ENCODE measurements around the gene UBE2Q2.

Gene UBE2Q2

DNA sequence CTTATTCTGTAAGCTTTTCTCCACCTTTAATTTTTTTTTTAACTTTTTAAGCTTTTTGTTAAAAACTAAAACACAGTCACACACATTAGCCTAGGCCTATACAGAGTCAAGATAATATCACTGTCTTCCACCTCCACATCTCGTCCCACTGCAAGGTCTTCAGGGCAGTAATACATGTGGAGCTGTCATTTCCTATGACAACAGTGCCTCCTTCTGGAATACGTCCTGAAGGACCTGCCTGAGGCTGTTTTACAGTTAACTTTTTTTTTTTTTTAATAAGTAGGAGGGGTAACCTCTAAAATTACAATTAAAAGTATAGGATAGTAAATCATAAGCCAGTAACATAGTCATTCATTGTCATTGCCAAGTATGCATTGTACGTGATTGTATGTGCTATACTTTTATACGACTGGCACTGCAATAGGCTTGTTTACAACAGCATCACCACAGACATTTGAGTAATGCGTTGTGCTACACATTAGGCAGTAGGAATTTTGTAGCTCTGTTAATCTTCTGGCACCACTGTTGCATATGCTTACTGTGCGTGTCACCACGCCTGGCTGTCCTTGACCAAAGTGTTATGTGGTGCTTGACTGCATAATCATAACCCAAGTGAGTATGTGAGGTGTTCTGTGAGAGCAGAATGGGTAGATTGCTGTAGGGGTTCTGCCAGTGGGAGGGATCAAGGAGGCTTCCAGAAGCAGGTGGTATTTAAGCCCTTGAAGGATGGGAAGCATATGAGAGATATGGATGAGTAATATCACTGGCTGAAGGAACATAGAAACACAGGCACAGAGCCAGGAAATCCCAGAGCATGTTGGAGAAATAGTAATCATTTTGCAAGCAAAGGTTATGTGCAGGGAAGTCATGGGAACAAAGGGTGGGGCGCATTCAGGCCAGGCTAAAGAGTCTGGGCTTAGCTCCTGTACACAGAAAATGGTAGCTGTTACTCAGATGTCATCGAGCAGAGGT, 78.8 kb downstream of the UBE2Q2 start:
- H3K4me3 ChIP-seq (ENCODE audit: low read depth, low read length) = no peak overlapping the region

DNA sequence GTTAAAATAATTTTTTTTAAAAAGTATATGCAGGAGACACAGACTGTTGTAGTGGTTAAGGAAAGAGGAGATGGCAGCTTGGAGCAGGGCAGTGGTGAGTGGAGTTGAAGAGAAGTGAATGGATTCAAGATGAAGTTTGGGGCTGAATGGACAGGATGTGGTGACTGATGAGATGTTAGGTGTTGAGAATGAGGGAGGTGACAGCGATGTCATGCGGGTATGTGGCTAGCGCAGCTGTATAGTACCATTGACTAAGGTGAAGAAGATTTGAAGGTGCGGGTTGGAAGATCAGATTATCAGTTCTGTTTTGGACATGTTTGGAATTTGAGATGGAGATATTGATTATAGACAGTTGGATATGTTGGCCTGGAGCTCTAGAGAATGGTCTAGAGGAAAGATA, 80.5 kb downstream of the UBE2Q2 start:
- no peak overlapping the region for H3K4me3 ChIP-seq (ENCODE audit: low read depth, low read length)

DNA sequence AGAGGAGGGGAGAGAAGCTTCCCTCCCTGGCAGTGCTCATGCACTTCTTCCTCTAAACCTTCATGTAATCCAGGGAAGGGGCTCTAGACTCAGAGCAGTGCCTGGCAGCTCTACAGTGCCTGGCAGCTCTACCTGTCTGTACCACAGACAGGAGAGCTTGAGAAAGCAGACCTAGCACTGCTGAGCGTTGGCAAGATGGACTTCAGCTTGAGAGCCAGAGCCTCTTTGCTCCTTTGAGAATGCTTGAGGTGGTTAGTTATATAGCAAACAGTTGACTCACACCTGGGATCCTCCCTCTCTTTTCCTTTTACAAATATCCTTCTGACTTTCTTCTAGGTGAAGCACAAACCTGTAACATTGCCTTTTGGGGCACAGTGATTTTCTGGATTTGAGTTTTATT, 81.3 kb downstream of the UBE2Q2 start:
- no peak overlapping the region for H3K4me3 ChIP-seq (ENCODE audit: low read depth, low read length)

- no peak overlapping the region for H3K4me3 ChIP-seq (ENCODE audit: low read depth, low read length)
Measured at GRCh38 chr15:75925440-75925839, 82.2 kb downstream of the UBE2Q2 start.

GRCh38 chr15:75926931-75927330, 83.7 kb downstream of the UBE2Q2 start:
- no peak overlapping the region for H3K4me3 ChIP-seq (ENCODE audit: low read depth, low read length)

DNA sequence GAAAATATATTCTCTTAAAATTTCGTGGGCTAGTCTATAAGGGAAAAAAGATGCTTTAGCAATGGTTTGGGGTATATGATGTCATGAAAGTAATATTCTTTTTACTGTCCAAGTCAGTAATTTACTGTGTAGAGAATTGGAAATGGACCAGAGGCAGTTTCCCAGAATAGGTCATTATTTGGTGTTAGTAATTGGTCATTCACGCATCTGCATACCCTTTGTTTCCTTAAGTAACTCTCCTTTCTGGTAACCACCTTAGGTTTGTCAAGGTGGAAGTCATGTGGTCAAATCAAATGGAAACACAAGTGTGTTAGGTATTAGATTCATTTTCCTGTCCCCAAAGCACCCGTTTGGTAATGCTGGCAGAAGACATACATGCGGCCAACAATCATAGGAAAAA, 84.4 kb downstream of the UBE2Q2 start:
- H3K4me3 ChIP-seq (ENCODE audit: low read depth, low read length) = no peak overlapping the region

GRCh38 chr15:75928680-75929608, 85.7 kb downstream of the UBE2Q2 start:
- no peak overlapping the region for H3K4me3 ChIP-seq (ENCODE audit: low read depth, low read length)

GRCh38 chr15:75929799-75930565, 86.7 kb downstream of the UBE2Q2 start:
- no peak overlapping the region for H3K4me3 ChIP-seq (ENCODE audit: low read depth, low read length)

DNA sequence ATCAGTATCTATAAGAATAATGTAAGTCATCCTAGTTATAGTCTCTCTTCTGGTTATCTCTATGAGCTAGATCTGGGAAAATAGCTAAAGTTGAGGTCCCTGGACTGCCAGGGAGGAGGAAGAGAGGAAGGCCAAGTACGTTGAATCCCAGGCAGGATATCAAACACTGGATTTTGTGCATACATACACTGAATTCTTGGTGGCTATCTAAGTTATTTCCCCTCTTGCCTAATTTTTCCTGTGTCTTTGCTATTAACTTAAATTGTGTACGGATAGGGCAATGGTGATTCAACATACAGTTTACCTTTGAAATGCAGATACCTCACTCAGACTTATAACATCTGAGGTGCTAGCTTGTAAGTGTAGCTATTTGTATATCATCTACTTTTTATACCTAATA, 87.6 kb downstream of the UBE2Q2 start:
- no peak overlapping the region for H3K4me3 ChIP-seq (ENCODE audit: low read depth, low read length)

- H3K4me3 ChIP-seq (ENCODE audit: low read depth, low read length) = no peak overlapping the region
Measured at GRCh38 chr15:75942464-75942863, 99.2 kb downstream of the UBE2Q2 start.

DNA sequence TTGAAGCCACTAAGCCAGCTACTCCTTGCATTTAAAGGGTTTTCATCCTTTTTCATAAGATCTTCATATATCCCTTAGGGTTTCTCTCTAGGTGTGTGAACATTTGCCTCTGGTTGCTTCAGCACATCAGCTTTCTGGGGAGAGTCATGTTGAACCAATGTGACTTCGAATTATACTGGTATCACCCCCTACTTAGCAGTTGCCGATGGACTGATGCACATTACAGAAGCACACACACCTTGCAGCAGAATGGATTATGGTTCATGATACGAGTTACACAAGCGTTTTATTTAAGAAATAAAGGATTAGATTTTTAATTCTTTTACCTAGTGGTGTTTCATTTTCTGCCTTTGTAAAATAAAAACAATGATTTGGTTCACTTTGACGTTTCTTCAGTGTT, 100.0 kb downstream of the UBE2Q2 start:
- H3K4me3 ChIP-seq (ENCODE audit: low read depth, low read length) = no peak overlapping the region

GRCh38 chr15:75943713-75944215, 100.5 kb downstream of the UBE2Q2 start:
- no peak overlapping the region for H3K4me3 ChIP-seq (ENCODE audit: low read depth, low read length)

DNA sequence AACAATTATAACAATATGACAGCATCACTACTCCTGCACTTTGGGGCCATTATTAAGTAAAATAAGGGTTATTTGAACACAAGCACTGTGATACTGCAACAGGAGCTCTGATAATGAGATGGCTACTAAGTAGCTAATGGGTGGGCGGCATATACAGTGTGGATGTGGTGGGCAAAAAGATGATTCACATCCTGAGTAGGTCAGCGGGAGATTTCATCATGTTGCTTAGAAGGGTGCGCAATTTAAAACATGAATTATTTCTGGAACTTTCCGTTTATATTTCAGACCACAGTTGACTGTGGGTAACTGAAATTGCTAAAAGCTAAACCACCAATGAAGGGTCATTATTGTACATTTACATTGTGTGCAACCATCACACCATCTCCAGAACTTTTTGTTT, 102.7 kb downstream of the UBE2Q2 start:
- H3K4me3 ChIP-seq (ENCODE audit: low read depth, low read length) = no peak overlapping the region

DNA sequence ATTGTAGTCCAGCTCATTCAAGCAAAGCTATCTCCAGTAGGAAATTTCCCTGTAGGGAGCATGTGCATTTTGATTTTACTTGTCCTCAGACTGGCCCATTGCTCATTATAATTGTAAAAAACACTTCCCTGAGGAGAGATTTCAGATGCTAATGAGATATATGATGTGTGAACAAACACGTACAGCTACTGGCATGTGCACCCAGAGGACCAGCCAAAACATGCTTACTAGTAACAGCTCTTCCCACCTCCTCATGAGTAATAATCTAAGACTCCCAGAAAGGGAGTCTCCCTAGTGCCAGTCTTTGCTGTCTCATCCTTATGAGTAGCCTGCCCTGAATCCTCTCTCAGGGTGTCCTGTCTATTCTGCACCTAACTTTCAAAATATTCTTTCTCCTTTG, 103.8 kb downstream of the UBE2Q2 start:
- H3K4me3 ChIP-seq (ENCODE audit: low read depth, low read length) = no peak overlapping the region

- no peak overlapping the region for H3K4me3 ChIP-seq (ENCODE audit: low read depth, low read length)
Measured at GRCh38 chr15:75948761-75949296, 105.6 kb downstream of the UBE2Q2 start.
